H1 (cell line): Measurements from ENCODE around the gene VDAC2. TPM values are rescaled to one million over a fixed set of nuclear protein-coding genes. Genes with fewer than 3 reads are reported as not detected.

ENCODE experiments used
- CTCF ChIA-PET: fragments of 300-600 bp; sonication (Branson Sonifier 250); formaldehyde crosslinking; loops from one replicate; lab custom pipeline; 2021; ENCODE audit not compliant: partially characterized antibody; lab: Charles Lee
- POLR2A ChIA-PET: fragments of 300-600 bp; sonication (Branson Sonifier 250); formaldehyde crosslinking; loops from one replicate; lab custom pipeline; 2021; ENCODE audit warnings: inconsistent platforms; ENCODE audit not compliant: partially characterized antibody; lab: Charles Lee
- DNase-seq, 2 experiments: peaks; one replicate each; pipeline versions ENCODE4 v3.0.0 to v3.0.0-alpha.2; 2010 to 2022; ENCODE audit warnings: low spot score in 2 of 2, low read depth in 1 of 2, mixed read lengths in 1 of 2
- FAIRE-seq: peaks from 2 replicates; lab custom pipeline; 2011; peaks lifted over from hg19 to GRCh38; lab: Jason Lieb, UNC
- H2AFZ ChIP-seq: 2 replicates; pipeline ENCODE4 v1.8.1; 2012; ENCODE audit warnings: low read length, inconsistent platforms
- H2AK5ac ChIP-seq: 2 replicates; pipeline ENCODE4 v1.6.1; 2013; ENCODE audit warnings: low read depth, low read length
- H2BK120ac ChIP-seq: replicated peaks from 2 replicates; pipeline ENCODE3; 2013; ENCODE audit warnings: low read depth, low read length, inconsistent platforms
- H2BK12ac ChIP-seq: 2 replicates; pipeline ENCODE4 v1.6.1; 2013; ENCODE audit warnings: low read depth, low read length
- H2BK15ac ChIP-seq: 2 replicates; pipeline ENCODE4 v1.6.1; 2013; ENCODE audit warnings: low read length
- H2BK20ac ChIP-seq: 2 replicates; pipeline ENCODE4 v1.6.1; 2013; ENCODE audit warnings: low read length
- H2BK5ac ChIP-seq: 2 replicates; pipeline ENCODE4 v1.6.1; 2013; ENCODE audit warnings: low read depth, low read length
- H3K14ac ChIP-seq: 2 replicates; pipeline ENCODE4 v1.6.1; 2013; ENCODE audit warnings: inconsistent platforms; ENCODE audit not compliant: insufficient read length
- H3K18ac ChIP-seq: 2 replicates; pipeline ENCODE4 v1.6.1; 2013; ENCODE audit warnings: low read length; ENCODE audit errors: extremely low read depth
- H3K23ac ChIP-seq: 2 replicates; pipeline ENCODE4 v1.6.1; 2013; ENCODE audit warnings: inconsistent platforms; ENCODE audit not compliant: insufficient read length
- H3K23me2 ChIP-seq: 2 replicates; pipeline ENCODE4 v1.6.1; 2013; ENCODE audit warnings: low read depth, low read length
- H3K27ac ChIP-seq: 2 replicates; pipeline ENCODE4 v1.6.1; 2011; ENCODE audit warnings: low read depth, low read length, inconsistent platforms
- H3K27me3 ChIP-seq, 4 experiments: replicated peaks in 1 of 4; 1 replicate in 1 of 4; 2 replicates in 3 of 4; pipeline versions ENCODE4 v1.6.1 to v1.8.1; 2011 to 2013; ENCODE audit warnings: low read length in 3 of 4, mild to moderate bottlenecking in 3 of 4, inconsistent platforms in 2 of 4, mixed read lengths in 2 of 4, moderate library complexity in 1 of 4; ENCODE audit not compliant: control insufficient read depth in 3 of 4, insufficient read depth in 3 of 4; ENCODE audit errors: extremely low read depth in 1 of 4
- H3K36me3 ChIP-seq, 4 experiments: 2 replicates each; pipeline versions ENCODE4 v1.6.1 to v1.8.1; 2011 to 2013; ENCODE audit warnings: mild to moderate bottlenecking in 4 of 4, low read length in 3 of 4, moderate library complexity in 2 of 4, control low read depth in 1 of 4, inconsistent platforms in 1 of 4; ENCODE audit not compliant: insufficient read depth in 4 of 4, control insufficient read depth in 2 of 4
- H3K4ac ChIP-seq: replicated peaks from 2 replicates; pipeline ENCODE3; 2013; ENCODE audit warnings: low read length, low read depth, mixed read lengths, inconsistent platforms; ENCODE audit not compliant: insufficient read length
- H3K4me1 ChIP-seq, 4 experiments: replicated peaks in 1 of 4; 1 replicate in 1 of 4; 2 replicates in 3 of 4; pipeline versions ENCODE4 v1.6.1 to v1.8.1; 2011 to 2013; ENCODE audit warnings: low read length in 3 of 4, inconsistent platforms in 2 of 4, mixed read lengths in 1 of 4; ENCODE audit not compliant: insufficient read depth in 4 of 4, control insufficient read depth in 3 of 4
- H3K4me2 ChIP-seq, 2 experiments: 2 replicates each; pipeline versions ENCODE4 v1.6.1 to v1.8.1; 2011 to 2013; ENCODE audit warnings: low read depth in 2 of 2, low read length in 2 of 2, control low read depth in 1 of 2, inconsistent platforms in 1 of 2, mild to moderate bottlenecking in 1 of 2; ENCODE audit not compliant: insufficient read depth in 1 of 2
- H3K4me3 ChIP-seq, 4 experiments: fragments of 200-600, 300-600 bp in 1 of 4; sonication (generic), shearing (Covaris generic), sonication (Bioruptor Twin) in 1 of 4; 2 replicates each; pipeline versions ENCODE4 v1.5.1 to v1.8.1; 2011 to 2016; ENCODE audit warnings: low read length in 4 of 4, low read depth in 3 of 4, control low read depth in 2 of 4, inconsistent platforms in 2 of 4, mild to moderate bottlenecking in 2 of 4, mixed read lengths in 1 of 4, moderate library complexity in 1 of 4; ENCODE audit not compliant: insufficient read depth in 2 of 4; ENCODE audit errors: extremely low read depth in 1 of 4
- H3K56ac ChIP-seq: replicated peaks from 2 replicates; pipeline ENCODE3; 2013; ENCODE audit warnings: low read depth, mild to moderate bottlenecking, mixed read lengths, low read length, inconsistent platforms; ENCODE audit not compliant: insufficient read length
- H3K79me1 ChIP-seq: 2 replicates; pipeline ENCODE4 v1.6.1; 2013; ENCODE audit warnings: low read depth, low read length, control low read depth
- H3K79me2 ChIP-seq, 2 experiments: 2 replicates each; pipeline versions ENCODE4 v1.6.1 to v1.8.1; 2012 to 2013; ENCODE audit warnings: low read length in 2 of 2, mild to moderate bottlenecking in 2 of 2, inconsistent platforms in 1 of 2; ENCODE audit not compliant: insufficient read depth in 2 of 2, control insufficient read depth in 1 of 2
- H3K9ac ChIP-seq, 4 experiments: replicated peaks in 1 of 4; 1 replicate in 1 of 4; 2 replicates in 3 of 4; pipeline versions ENCODE4 v1.6.1 to v1.8.1; 2011 to 2013; ENCODE audit warnings: low read depth in 3 of 4, low read length in 3 of 4, control low read depth in 2 of 4, mild to moderate bottlenecking in 2 of 4, moderate library complexity in 2 of 4, inconsistent platforms in 1 of 4; ENCODE audit errors: extremely low read depth in 1 of 4
- H3K9me3 ChIP-seq, 2 experiments: 2 replicates each; pipeline versions ENCODE4 v1.6.1 to v1.8.1; 2012 to 2013; ENCODE audit warnings: mild to moderate bottlenecking in 2 of 2, moderate library complexity in 2 of 2, control low read depth in 1 of 2, inconsistent platforms in 1 of 2, low read depth in 1 of 2, low read length in 1 of 2, mixed read lengths in 1 of 2; ENCODE audit not compliant: insufficient read depth in 2 of 2
- H4K20me1 ChIP-seq, 2 experiments: replicated peaks in 1 of 2; 2 replicates each; pipeline versions ENCODE3 to v1.8.1; 2011 to 2013; ENCODE audit warnings: inconsistent platforms in 2 of 2, low read length in 2 of 2, mild to moderate bottlenecking in 1 of 2; ENCODE audit not compliant: insufficient read depth in 2 of 2, control insufficient read depth in 1 of 2
- H4K5ac ChIP-seq: 2 replicates; pipeline ENCODE4 v1.6.1; 2013; ENCODE audit warnings: low read length, low read depth, mixed read lengths, inconsistent platforms; ENCODE audit not compliant: insufficient read length
- H4K8ac ChIP-seq: 2 replicates; pipeline ENCODE4 v1.8.0; 2013; ENCODE audit warnings: mild to moderate bottlenecking, moderate library complexity, low read length, inconsistent platforms; ENCODE audit not compliant: insufficient read depth; ENCODE audit errors: extremely low read depth
- H4K91ac ChIP-seq: replicated peaks from 2 replicates; pipeline ENCODE3; 2013; ENCODE audit warnings: low read length, mixed read lengths, inconsistent platforms; ENCODE audit not compliant: insufficient read length
- KDM1A ChIP-seq: fragments of 200-600, 300-600 bp; sonication (generic); IDR thresholded peaks from 2 replicates; pipeline ENCODE4 v1.7.1; 2016; ENCODE audit warnings: mild to moderate bottlenecking, low read length, borderline replicate concordance
- TEAD4 ChIP-seq: IDR thresholded peaks from 2 replicates; pipeline ENCODE4 v1.6.1; 2012; ENCODE audit warnings: low read depth, low read length, inconsistent platforms, mixed read lengths
- WGBS, 2 experiments: shearing (Covaris generic) in 1 of 2; methylation state at CpG; one replicate each; pipeline versions ENCODE4 v1.1.6 to v1.1.7; 2013 to 2015; ENCODE audit warnings: low lambda C conversion rate in 2 of 2, mixed read lengths in 2 of 2, inconsistent platforms in 1 of 2, low coverage in 1 of 2, missing lambda C conversion rate in 1 of 2; ENCODE audit not compliant: insufficient replicate concordance in 2 of 2, insufficient coverage in 1 of 2, insufficient read length in 1 of 2; ENCODE audit errors: extremely low coverage in 1 of 2, missing lambda C conversion rate in 1 of 2; 5-methylcytosine and 5-hydroxymethylcytosine counted together
- polyA plus RNA-seq, 7 experiments: library from polyadenylated mRNA; depleted of rRNA in 3 of 7; stranded (reverse) in 5 of 7; unstranded in 2 of 7; fragments of >200 nt in 5 of 7; fragments of 200-250 nt in 2 of 7; gene quantifications; 1 replicate in 5 of 7; 2 replicates in 1 of 7; 4 replicates in 1 of 7; pipeline versions ENCODE4 v1.2.1 to v1.2.3, GENCODE V29; 2011 to 2013; ENCODE audit warnings: missing spikeins in 2 of 7, mixed read lengths in 2 of 7
- total RNA-seq: library from RNA; stranded (reverse); fragmentation: NEBNext Ultra II Directional; extraction: Animal tissue kit (Norgen Biotek cat#: 25700); gene quantifications from 2 replicates; pipeline ENCODE4 v1.2.1, GENCODE V29; 2021

Gene VDAC2
- total and polyA plus RNA-seq, 2 of the 8 experiments (the other 6 are each of a cell fraction or from before 2014, with no cell fraction given), result 89.8 to 284 TPM

GRCh38 chr10:75197066-75197465, 13.5 kb upstream of the VDAC2 start:
- no peak for FAIRE-seq
- Histone ChIP-seq H3K27me3 (no peaks in the 10 kb centered on the region), H3K79me2 (no peaks in the 10 kb centered on the region), H2BK20ac (no peak overlapping the region), H3K18ac (no peak overlapping the region), H3K79me1 (no peaks in the 10 kb centered on the region), H2AFZ (no peak overlapping the region), H2AK5ac (no peak overlapping the region), H3K27ac (no peak overlapping the region), H3K23me2 (no peaks in the 10 kb centered on the region)
- TF ChIP-seq KDM1A (no peak), TEAD4 (no peak)
- TF ChIP-seq, all 59 proteins: peak for 0
- Histone ChIP-seq H2BK15ac (no peak overlapping the region), H2BK120ac (no peak overlapping the region), H4K5ac (no peak overlapping the region), H3K4me1 (no peaks in the 10 kb centered on the region), H3K4me2 (no peak overlapping the region), H4K20me1 (no peaks in the 10 kb centered on the region), H3K9ac (no peak overlapping the region), H3K14ac (no peak overlapping the region), H3K9me3 (no peaks in the 10 kb centered on the region), H2BK5ac (no peak overlapping the region), H3K56ac (no peak overlapping the region), H2BK12ac (no peak overlapping the region), H4K91ac (no peak overlapping the region), H3K36me3 (no peaks in the 10 kb centered on the region), H3K4ac (no peak overlapping the region), H4K8ac (no peak overlapping the region), H3K4me3 (no peak overlapping the region), H3K23ac (no peak overlapping the region)
- ChIA-PET POLR2A (interaction anchor here (1.5 to 36.7 kb wide), 4 partner anchors 10 to 31 kb away, joined by 6 to 801 read pairs (median 22); partner anchors contain the start of genes COMTD1 and VDAC2), CTCF (interaction anchor here (1.1 to 3.4 kb wide), 4 partner anchors 9 to 38 kb away, joined by 3 to 26 read pairs (median 16); partner anchors contain the start of gene COMTD1)
- no peak for DNase-seq
- 94% methylated on average over 3 of the region's 3 CpGs; no CpG with 5 or more reads in 1 of the 2 experiments for WGBS, 2 experiments
